Panc1 (cell line): ENCODE results near the gene TFEC. TPM values are rescaled to one million over a fixed set of nuclear protein-coding genes. Genes with fewer than 3 reads are reported as not detected.
"Not testable (repeated sequence)": the region's sequence is repeated elsewhere in the genome, so short reads cannot be mapped to it uniquely, and the experiment has no call there.

Experiments
- ATAC-seq: fragments of 200-7000 bp; cut with Tn5 transposase; 2 replicates; pipeline ENCODE4 v1.9.1; 2020; ENCODE audit warnings: mild to moderate bottlenecking, moderate library complexity
- BruUV-seq: library from RNA; stranded (reverse); fragments of 400-500 nt; replicated peaks from 2 replicates; lab custom pipeline; 2021; lab: Mats Ljungman, UMichigan
- CTCF ChIA-PET: fragments of 300-600 bp; sonication (Branson Sonifier 250); formaldehyde crosslinking; loops from one replicate; lab custom pipeline; 2022; ENCODE audit warnings: antibody characterized with exemption; lab: Charles Lee
- POLR2A ChIA-PET: fragments of 300-600 bp; sonication (Branson Sonifier 250); formaldehyde crosslinking; loops from one replicate; lab custom pipeline; 2022; ENCODE audit warnings: antibody characterized with exemption; lab: Charles Lee
- DNase-seq: peaks from one replicate; pipeline ENCODE4 v3.0.0-alpha.2; 2010; ENCODE audit warnings: low read depth, low spot score
- H3K27ac ChIP-seq: 2 replicates; pipeline ENCODE4 v1.5.1; 2011; ENCODE audit warnings: mild to moderate bottlenecking, low read length, inconsistent platforms
- H3K27me3 ChIP-seq: fragments of 200-500 bp; sonication (Bioruptor generic); 2 replicates; pipeline ENCODE4 v1.6.0; 2014; ENCODE audit warnings: low read length, inconsistent platforms; ENCODE audit not compliant: control insufficient read depth, insufficient read depth
- H3K36me3 ChIP-seq: fragments of 200-500 bp; sonication (Bioruptor generic); 2 replicates; pipeline ENCODE4 v1.5.1; 2014; ENCODE audit warnings: inconsistent platforms, mild to moderate bottlenecking, low read length, moderate library complexity; ENCODE audit not compliant: control insufficient read depth, insufficient read depth
- H3K4me1 ChIP-seq: 2 replicates; pipeline ENCODE4 v1.5.1; 2011; ENCODE audit warnings: inconsistent platforms, mild to moderate bottlenecking, low read length, moderate library complexity; ENCODE audit not compliant: control insufficient read depth, insufficient read depth
- H3K4me3 ChIP-seq, 2 experiments: 2 replicates each; pipeline ENCODE4 v1.5.1; 2011 to 2012; ENCODE audit warnings: low read depth in 2 of 2, low read length in 2 of 2, mild to moderate bottlenecking in 2 of 2, inconsistent platforms in 1 of 2, moderate library complexity in 1 of 2
- H3K9me3 ChIP-seq: fragments of 200-500 bp; sonication (Bioruptor generic); 2 replicates; pipeline ENCODE4 v1.5.1; 2014; ENCODE audit warnings: low read depth, mild to moderate bottlenecking, inconsistent platforms, low read length, moderate library complexity; ENCODE audit not compliant: control insufficient read depth, insufficient read depth
- POLR2AphosphoS5 ChIP-seq: IDR thresholded peaks from 2 replicates; pipeline ENCODE4 v1.6.1; 2012; ENCODE audit warnings: mild to moderate bottlenecking, low read depth, low read length, moderate library complexity
- SIN3A ChIP-seq: IDR thresholded peaks from 2 replicates; pipeline ENCODE4 v1.6.1; 2012; ENCODE audit warnings: low read depth, mild to moderate bottlenecking, low read length, moderate library complexity, borderline replicate concordance; ENCODE audit not compliant: insufficient read depth
- TCF7L2 ChIP-seq: IDR thresholded peaks from 2 replicates; pipeline ENCODE4 v1.6.1; 2011; ENCODE audit warnings: mild to moderate bottlenecking, low read depth, low read length, inconsistent platforms
- in situ Hi-C: cut with HindIII; loops from 2 replicates; pipeline ENCODE4 v1.10.0; 2016; ENCODE audit warnings: low sequenced_read_pairs, low pct_unique_long_range_greater_than_20kb
- intact Hi-C: fragments of 100-400 bp; cut with micrococcal nuclease; formaldehyde crosslinking; loops from one replicate; pipeline ENCODE4 v1.10.0; 2022; ENCODE audit not compliant: unreplicated experiment
- total RNA-seq: library from RNA; stranded (reverse); gene quantifications from one replicate; pipeline ENCODE4 v1.2.1, GENCODE V29; 2021; ENCODE audit not compliant: unreplicated experiment
- TF ChIP-seq, protein P1 (sequence below), 2 experiments: IDR thresholded peaks; 2 replicates each; pipeline ENCODE4 v1.6.1; 2011 to 2012; ENCODE audit warnings: low read depth in 2 of 2, control low read depth in 1 of 2, low read length in 1 of 2, mild to moderate bottlenecking in 1 of 2, moderate library complexity in 1 of 2; ENCODE audit not compliant: insufficient read depth in 1 of 2
- TF ChIP-seq, protein P2 (sequence below): fragments of 450-650 bp; IDR thresholded peaks from 2 replicates; pipeline ENCODE4 v1.5.1; 2017; ENCODE audit warnings: mild to moderate bottlenecking

Gene TFEC
- total RNA-seq, 1 experiment from 2014 or later: not detected

DNA sequence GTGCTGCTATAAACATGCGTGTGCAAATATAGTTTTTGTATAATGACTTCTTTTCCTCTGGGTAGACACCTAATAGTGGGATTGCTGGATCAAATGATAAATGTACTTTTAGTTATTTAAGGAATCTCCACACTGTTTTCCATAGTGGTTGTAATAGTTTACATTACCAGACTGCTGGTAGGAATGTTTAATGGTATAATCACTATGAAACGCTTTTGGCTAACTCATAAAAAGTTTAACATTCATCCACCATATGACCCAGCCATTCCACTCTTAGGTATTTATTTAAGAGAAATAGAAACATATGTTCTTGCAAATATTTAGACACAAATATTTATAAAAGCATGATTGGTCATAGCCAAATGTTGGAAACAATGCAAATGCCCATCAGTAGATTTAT lies 32.1 kb upstream of the TFEC start:
- DNase-seq: no peak
- no peak for ATAC-seq
- TF ChIP-seq POLR2AphosphoS5: no peak
- TF ChIP-seq, protein P1, sequence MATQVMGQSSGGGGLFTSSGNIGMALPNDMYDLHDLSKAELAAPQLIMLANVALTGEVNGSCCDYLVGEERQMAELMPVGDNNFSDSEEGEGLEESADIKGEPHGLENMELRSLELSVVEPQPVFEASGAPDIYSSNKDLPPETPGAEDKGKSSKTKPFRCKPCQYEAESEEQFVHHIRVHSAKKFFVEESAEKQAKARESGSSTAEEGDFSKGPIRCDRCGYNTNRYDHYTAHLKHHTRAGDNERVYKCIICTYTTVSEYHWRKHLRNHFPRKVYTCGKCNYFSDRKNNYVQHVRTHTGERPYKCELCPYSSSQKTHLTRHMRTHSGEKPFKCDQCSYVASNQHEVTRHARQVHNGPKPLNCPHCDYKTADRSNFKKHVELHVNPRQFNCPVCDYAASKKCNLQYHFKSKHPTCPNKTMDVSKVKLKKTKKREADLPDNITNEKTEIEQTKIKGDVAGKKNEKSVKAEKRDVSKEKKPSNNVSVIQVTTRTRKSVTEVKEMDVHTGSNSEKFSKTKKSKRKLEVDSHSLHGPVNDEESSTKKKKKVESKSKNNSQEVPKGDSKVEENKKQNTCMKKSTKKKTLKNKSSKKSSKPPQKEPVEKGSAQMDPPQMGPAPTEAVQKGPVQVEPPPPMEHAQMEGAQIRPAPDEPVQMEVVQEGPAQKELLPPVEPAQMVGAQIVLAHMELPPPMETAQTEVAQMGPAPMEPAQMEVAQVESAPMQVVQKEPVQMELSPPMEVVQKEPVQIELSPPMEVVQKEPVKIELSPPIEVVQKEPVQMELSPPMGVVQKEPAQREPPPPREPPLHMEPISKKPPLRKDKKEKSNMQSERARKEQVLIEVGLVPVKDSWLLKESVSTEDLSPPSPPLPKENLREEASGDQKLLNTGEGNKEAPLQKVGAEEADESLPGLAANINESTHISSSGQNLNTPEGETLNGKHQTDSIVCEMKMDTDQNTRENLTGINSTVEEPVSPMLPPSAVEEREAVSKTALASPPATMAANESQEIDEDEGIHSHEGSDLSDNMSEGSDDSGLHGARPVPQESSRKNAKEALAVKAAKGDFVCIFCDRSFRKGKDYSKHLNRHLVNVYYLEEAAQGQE (IDR thresholded peaks at IDR 0.05; ENCODE audit: insufficient read depth in 1 of 2, low read depth in 2 of 2, low read length in 1 of 2): no peak
- H3K27ac ChIP-seq: no peak overlapping the region
- no peaks in the 10 kb centered on the region; the same call in 1 of the 2 replicates for H3K27me3 ChIP-seq
- intact Hi-C loops: no loop called here
- H3K9me3 ChIP-seq: no peaks in the 10 kb centered on the region
- POLR2A ChIA-PET: interaction anchor here (0.7 kb wide), 1 partner anchor 545 kb away, joined by 3 read pairs; no protein-coding TSS in a partner anchor
- no peaks in the 10 kb centered on the region for H3K4me1 ChIP-seq
- H3K36me3 ChIP-seq: no peaks in the 10 kb centered on the region
- no TSS peak for BruUV-seq
- H3K4me3 ChIP-seq: no peak overlapping the region
- CTCF ChIA-PET: no interaction called here
- in situ Hi-C loops: no loop called here

DNA sequence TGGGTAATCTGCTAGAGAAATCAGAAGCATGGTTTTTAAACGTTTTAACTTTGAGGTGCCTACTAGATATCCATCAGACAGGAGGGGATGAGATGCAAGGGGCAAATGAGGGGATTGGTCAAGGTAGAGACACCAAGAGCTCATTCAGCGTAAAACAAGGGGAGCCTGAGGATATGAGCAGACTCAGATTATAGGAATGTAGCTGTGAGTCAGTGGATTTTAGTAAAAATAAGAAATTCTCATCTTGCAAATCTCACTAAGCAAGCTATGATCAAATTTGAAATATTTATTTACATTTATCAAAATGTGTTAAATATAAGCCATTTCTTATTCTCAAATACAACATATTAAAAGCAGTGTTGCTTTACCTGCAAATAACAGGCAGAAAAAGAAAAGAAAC lies 21.4 kb upstream of the TFEC start:
- no peak for DNase-seq
- Histone ChIP-seq H3K36me3 (no peaks in the 10 kb centered on the region), H3K27ac (no peak overlapping the region), H3K27me3 (no peaks in the 10 kb centered on the region; the same call in 1 of the 2 replicates), H3K9me3 (no peaks in the 10 kb centered on the region), H3K4me1 (no peaks in the 10 kb centered on the region), H3K4me3 (no peak overlapping the region)
- ChIA-PET POLR2A (no interaction called here), CTCF (no interaction called here)
- BruUV-seq: no TSS peak
- intact Hi-C loops: no loop called here
- TF ChIP-seq SIN3A: no peak
- TF ChIP-seq, protein P2, sequence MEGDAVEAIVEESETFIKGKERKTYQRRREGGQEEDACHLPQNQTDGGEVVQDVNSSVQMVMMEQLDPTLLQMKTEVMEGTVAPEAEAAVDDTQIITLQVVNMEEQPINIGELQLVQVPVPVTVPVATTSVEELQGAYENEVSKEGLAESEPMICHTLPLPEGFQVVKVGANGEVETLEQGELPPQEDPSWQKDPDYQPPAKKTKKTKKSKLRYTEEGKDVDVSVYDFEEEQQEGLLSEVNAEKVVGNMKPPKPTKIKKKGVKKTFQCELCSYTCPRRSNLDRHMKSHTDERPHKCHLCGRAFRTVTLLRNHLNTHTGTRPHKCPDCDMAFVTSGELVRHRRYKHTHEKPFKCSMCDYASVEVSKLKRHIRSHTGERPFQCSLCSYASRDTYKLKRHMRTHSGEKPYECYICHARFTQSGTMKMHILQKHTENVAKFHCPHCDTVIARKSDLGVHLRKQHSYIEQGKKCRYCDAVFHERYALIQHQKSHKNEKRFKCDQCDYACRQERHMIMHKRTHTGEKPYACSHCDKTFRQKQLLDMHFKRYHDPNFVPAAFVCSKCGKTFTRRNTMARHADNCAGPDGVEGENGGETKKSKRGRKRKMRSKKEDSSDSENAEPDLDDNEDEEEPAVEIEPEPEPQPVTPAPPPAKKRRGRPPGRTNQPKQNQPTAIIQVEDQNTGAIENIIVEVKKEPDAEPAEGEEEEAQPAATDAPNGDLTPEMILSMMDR: no peak
- TF ChIP-seq TCF7L2: no peak
- TF ChIP-seq, protein P1 (IDR thresholded peaks at IDR 0.05; ENCODE audit: insufficient read depth in 1 of 2, low read depth in 2 of 2, low read length in 1 of 2): no peak
- TF ChIP-seq POLR2AphosphoS5: no peak
- ATAC-seq: no peak; the same call in 1 of the 2 replicates
- in situ Hi-C loops: no loop called here

DNA sequence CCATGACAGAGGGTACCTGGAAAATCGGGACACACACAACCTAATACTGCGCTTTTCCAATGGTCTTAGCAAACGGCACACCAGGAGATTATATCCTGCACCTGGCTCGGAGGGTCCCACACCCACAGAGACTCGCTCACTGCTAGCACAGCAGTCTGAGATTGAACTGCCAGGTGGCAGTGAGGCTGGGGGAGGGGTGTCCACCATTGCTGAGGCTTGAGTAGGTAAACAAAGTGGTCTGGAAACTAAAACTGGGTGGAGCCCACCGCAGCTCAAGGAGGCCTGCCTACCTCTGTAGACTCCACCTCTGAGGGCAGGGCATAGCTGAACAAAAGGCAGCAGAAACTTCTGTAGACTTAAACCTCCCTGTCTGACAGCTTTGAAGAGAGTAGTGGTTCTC lies 16.7 kb upstream of the TFEC start:
- BruUV-seq, ATAC-seq, H3K4me1 ChIP-seq, H3K36me3 ChIP-seq, POLR2A ChIA-PET, DNase-seq, H3K27me3 ChIP-seq, H3K4me3 ChIP-seq, in situ Hi-C loops, H3K27ac ChIP-seq, H3K9me3 ChIP-seq, CTCF ChIA-PET, intact Hi-C loops: not testable (repeated sequence)
